NCI-H1105 treated with DMSO at 0.1 percent for 48 hours (cell line): ENCODE results near the gene CD14.
"Not testable (repeated sequence)": the region's sequence is repeated elsewhere in the genome, so short reads cannot be mapped to it uniquely, and the experiment has no call there.

ENCODE experiments used
- DNase-seq: peaks from one replicate; lab custom pipeline; 2025; lab: John Stamatoyannopoulos, UW

CD14 gene

GRCh38 chr5:140635291-140636257 lies 2.6 kb upstream of the CD14 start:
- no peak for DNase-seq

DNA sequence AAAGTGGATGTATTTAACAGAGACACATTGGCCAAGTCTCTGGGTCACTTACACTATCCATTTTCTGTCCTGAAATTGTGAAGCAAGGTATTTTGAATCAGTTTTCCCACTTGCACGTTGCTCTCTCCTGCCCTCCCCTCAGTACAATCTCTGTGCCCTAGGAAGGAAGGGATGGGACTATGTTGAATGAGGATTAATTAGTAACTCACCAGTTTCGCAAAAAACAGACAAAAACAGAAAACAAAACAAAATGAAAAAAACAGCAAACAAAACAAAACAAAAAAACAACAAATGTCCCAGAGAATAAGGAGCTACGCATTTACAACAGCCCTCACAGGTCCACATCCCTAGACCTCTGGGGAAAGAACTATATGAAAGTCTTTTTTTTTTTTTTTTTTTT lies 1.1 kb upstream of the CD14 start:
- no peak for DNase-seq

DNA sequence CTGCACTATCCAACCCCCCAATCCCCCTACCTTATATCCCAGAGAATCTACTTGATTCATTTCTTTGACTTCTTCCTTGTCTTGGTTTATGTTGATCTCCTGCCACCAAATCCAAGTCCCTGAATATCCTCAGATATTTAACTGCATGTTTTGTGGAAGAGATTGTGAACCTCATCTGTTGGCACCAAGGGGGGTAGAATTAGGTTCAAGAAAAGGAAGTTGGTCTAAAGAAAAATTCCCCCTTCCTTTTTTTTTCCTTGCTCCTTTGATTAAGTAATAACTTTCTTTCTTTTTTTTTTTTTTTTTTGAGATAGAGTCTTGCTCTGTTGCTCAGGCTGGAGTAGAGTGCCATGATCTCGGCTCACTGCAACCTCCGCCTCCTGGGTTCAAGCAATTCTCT lies 526 bp upstream of the CD14 start:
- no peak for DNase-seq

GRCh38 chr5:140632366-140633020 lies 482 bp downstream of the CD14 start:
- DNase-seq, result peak; percentile 35

- DNase-seq, result peak; percentile 35
Measured at GRCh38 chr5:140631831-140632365, 1.1 kb downstream of the CD14 start.

- DNase-seq, result no peak
Measured at GRCh38 chr5:140631036-140631417, 1.9 kb downstream of the CD14 start.

GRCh38 chr5:140630292-140631035 lies 2.5 kb downstream of the CD14 start:
- no peak for DNase-seq

GRCh38 chr5:140628711-140629110 lies 4.3 kb downstream of the CD14 start:
- no peak for DNase-seq

DNA sequence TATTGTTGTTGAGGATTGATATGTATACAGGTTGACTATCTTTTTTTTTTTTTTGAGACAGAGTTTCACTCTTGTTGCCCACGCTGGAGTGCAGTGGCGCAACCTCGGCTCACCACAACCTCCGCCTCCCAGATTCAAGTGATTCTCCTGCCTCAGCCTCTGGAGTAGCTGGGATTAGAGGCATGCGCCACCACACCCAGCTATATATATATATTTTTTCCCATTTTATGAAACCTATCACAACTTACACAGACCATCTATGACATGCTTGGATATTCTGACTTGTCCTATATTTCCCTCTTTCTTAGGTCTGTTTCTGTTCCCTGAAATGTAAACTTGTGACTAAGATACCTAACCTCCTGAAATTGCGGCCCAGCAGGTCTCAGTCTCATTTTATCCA lies 5.0 kb downstream of the CD14 start:
- no peak for DNase-seq

- not testable (repeated sequence) for DNase-seq
Measured at GRCh38 chr5:140624886-140625285, 8.1 kb downstream of the CD14 start.

DNA sequence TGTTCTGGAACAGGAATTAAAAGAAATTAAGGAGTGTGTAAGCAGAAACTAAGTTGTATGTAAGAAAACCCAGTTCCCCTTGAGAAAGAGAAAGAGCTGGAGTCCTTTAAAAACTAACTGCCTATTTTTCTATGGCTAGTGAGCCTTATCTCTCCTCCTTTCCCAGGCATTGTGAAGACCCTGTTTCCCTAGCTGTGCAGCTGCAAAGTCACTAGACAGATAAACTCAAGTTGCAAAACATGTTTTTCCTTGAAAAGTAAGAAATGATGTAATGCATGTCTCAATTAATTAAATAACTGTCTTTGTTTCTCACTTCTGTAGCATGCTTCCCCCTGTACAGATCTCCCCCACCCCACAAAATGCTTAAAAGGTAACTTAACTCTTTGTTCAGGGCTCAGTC lies 9.9 kb downstream of the CD14 start:
- not testable (repeated sequence) for DNase-seq

DNA sequence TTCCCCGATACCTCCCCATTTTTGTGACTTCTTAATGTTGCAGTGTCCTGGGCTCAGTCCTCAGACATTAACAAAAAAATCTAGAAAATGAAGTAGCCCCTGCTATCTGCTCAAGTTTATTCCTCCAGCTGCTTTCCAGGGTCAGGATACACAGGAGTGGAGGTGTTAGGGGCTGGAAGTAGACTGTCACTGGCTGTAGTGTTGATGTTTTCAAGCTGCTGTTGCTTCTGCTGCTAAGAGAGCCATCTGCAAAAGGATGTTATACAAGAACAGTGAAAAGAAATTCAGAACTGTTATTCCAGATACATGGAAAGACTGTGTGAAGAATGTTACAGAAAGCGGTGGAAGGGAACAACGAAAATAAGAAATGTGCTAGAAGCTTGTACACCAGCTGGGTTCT lies 10.7 kb downstream of the CD14 start:
- DNase-seq, result no peak

GRCh38 chr5:140611020-140611521 lies 21.9 kb downstream of the CD14 start:
- DNase-seq, result no peak

DNA sequence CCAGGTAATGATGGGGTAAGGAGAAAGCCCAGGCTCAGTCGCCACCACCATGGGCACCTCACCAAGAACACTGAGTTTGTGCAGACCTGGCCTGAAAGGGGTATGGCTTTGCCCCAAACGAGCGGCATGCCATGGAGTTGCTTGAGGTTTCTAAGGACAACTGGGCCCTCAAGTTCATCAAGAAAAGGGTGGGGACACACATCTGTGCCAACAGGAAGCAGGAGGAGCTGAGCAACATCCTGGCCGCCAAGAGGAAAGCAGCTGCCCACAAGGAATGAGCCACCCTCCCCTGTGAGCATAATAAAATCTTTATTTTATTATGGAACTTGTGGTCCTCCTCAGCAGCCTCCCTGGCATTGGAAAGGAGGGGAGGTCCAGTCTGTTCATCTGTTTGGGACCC lies 23.8 kb downstream of the CD14 start:
- no peak for DNase-seq

DNA sequence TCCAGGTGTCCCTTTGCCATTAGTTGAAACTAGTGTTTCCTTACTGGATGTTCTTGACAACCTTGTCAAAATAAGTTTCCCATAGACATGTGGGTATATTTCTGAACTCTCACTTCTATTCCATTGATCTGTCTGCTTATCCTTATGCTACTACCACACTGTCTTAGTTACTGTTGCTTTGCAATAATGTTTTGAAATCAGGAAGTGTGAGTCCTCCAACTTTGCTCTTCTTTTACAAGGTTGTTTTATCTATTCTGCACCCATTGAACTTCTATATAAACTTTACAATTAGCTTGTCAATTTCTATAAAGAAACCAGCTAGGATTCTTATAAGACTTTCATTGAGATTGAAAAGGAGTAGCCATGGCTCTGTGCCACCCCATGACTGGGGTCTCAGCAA lies 24.3 kb downstream of the CD14 start:
- DNase-seq, result no peak

GRCh38 chr5:140607031-140607430 lies 25.9 kb downstream of the CD14 start:
- DNase-seq, result no peak

- no peak for DNase-seq
Measured at GRCh38 chr5:140605879-140606278, 27.1 kb downstream of the CD14 start.

- DNase-seq, result no peak
Measured at GRCh38 chr5:140603734-140604133, 29.2 kb downstream of the CD14 start.

GRCh38 chr5:140603446-140603698 lies 29.6 kb downstream of the CD14 start:
- not testable (repeated sequence) for DNase-seq

DNA sequence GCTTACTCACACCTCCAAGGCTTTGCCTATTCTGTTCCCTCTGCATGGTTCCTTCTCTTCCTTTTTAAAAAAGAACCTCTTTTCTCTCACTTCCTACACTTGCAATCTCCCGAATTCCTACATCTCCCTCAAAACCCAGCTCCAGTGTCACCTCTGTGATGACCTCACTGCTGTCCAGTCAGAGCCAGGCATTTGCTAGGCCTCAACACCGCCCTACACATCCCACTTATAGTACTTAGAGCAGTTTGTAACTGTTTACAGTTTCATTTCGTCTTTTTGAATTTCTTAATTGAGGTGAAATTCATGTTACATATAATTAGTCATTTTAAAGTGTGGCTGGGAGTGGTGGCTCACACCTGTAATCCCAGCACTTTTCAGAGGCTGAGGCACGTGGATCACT lies 30.8 kb downstream of the CD14 start:
- DNase-seq, result no peak

GRCh38 chr5:140600096-140600495 lies 32.9 kb downstream of the CD14 start:
- DNase-seq, result no peak

- no peak for DNase-seq
Measured at GRCh38 chr5:140598836-140599235, 34.1 kb downstream of the CD14 start.
